Mesothelial cell of epicardium (in vitro differentiated cells): ENCODE data around the gene STK31. TPM values are rescaled to one million over a fixed set of nuclear protein-coding genes. Genes with fewer than 3 reads are reported as not detected.
A peak's percentile ranks its signal among the peaks of the same experiment; 100 is the strongest.
"Not testable (repeated sequence)": the region's sequence is repeated elsewhere in the genome, so short reads cannot be mapped to it uniquely, and the experiment has no call there.

ENCODE experiments used
- DNase-seq, 2 experiments: peaks; one replicate each; pipeline ENCODE4 v3.0.0; 2021; ENCODE audit warnings: low spot score in 2 of 2; ENCODE audit not compliant: unreplicated experiment in 2 of 2
- H3K27ac Mint-ChIP-seq: 2 replicates; pipeline ENCODE4 v1.8.0; 2021; ENCODE audit warnings: mixed read lengths
- H3K27me3 Mint-ChIP-seq: 2 replicates; pipeline ENCODE4 v1.8.0; 2021; ENCODE audit warnings: low read depth, mixed read lengths
- H3K36me3 Mint-ChIP-seq: 2 replicates; pipeline ENCODE4 v1.8.0; 2021; ENCODE audit warnings: mixed read lengths
- H3K4me1 Mint-ChIP-seq: 2 replicates; pipeline ENCODE4 v1.8.0; 2021; ENCODE audit warnings: mixed read lengths
- H3K4me3 Mint-ChIP-seq: 2 replicates; pipeline ENCODE4 v1.8.0; 2021; ENCODE audit warnings: mild to moderate bottlenecking, moderate library complexity, mixed read lengths
- H3K9me3 Mint-ChIP-seq: 2 replicates; pipeline ENCODE4 v1.8.0; 2021; ENCODE audit warnings: mixed read lengths
- total RNA-seq: library from RNA; stranded (reverse); gene quantifications from 3 replicates; pipeline ENCODE4 v1.2.1, GENCODE V29; 2021
- TF ChIP-seq, protein P1 (sequence below): fragments of 200-600 bp; sonication (generic); IDR thresholded peaks from one replicate; pipeline ENCODE4 v1.5.0; 2021; ENCODE audit warnings: antibody characterized with exemption; ENCODE audit not compliant: unreplicated experiment

Gene STK31
- total RNA-seq, 1 donor from 2014 or later = 0.94 TPM

DNA sequence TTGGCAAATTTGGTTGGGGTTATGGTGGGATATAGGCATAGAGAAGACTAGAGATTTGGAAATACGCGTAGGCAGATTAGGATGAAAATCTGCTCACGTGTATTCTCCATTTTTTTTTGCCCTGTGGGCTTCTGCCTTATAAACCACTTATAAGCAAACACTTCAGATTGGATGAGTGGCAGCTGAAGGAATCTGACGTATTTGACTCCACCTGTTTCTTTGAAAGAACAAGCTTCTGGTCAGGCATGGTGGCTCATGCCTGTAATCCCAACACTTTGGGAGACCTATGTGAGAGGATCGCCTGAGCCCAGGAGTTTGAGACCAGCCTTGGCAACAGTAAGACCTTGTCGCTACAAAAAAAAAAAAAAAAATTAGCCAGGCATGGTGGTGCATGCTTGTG is 5.1 kb downstream of the STK31 start:
- TF ChIP-seq, protein P1, sequence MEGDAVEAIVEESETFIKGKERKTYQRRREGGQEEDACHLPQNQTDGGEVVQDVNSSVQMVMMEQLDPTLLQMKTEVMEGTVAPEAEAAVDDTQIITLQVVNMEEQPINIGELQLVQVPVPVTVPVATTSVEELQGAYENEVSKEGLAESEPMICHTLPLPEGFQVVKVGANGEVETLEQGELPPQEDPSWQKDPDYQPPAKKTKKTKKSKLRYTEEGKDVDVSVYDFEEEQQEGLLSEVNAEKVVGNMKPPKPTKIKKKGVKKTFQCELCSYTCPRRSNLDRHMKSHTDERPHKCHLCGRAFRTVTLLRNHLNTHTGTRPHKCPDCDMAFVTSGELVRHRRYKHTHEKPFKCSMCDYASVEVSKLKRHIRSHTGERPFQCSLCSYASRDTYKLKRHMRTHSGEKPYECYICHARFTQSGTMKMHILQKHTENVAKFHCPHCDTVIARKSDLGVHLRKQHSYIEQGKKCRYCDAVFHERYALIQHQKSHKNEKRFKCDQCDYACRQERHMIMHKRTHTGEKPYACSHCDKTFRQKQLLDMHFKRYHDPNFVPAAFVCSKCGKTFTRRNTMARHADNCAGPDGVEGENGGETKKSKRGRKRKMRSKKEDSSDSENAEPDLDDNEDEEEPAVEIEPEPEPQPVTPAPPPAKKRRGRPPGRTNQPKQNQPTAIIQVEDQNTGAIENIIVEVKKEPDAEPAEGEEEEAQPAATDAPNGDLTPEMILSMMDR = no peak
- no peak for DNase-seq
- H3K36me3 Mint-ChIP-seq = no peaks in the 10 kb centered on the region
- H3K27ac Mint-ChIP-seq = no peak overlapping the region
- peaks cover 3% of the 10 kb centered on the region for H3K4me1 Mint-ChIP-seq
- no peak overlapping the region for H3K4me3 Mint-ChIP-seq
- H3K9me3 Mint-ChIP-seq = no peaks in the 10 kb centered on the region
- H3K27me3 Mint-ChIP-seq = no peaks in the 10 kb centered on the region

DNA sequence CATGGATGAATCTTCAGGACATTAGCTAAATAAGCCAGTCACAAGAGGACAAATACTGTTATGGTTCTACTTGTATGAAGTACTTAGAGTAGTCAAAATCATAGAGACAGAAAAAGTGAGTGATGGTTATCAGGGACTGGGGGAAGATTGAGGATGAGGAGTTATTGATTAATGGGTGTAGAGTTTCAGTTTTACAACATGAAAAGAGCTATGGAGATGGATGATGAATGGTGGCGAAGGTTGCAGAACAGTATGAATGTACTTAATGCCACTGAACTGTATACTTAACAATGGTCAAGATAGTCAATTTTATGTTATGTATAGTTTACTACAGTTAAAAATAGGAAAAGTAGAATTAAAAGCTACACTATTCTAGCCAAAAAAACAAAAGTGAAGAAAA is 7.8 kb downstream of the STK31 start:
- H3K27ac Mint-ChIP-seq = no peak overlapping the region
- no peaks in the 10 kb centered on the region for H3K9me3 Mint-ChIP-seq
- H3K4me3 Mint-ChIP-seq = no peak overlapping the region

DNA sequence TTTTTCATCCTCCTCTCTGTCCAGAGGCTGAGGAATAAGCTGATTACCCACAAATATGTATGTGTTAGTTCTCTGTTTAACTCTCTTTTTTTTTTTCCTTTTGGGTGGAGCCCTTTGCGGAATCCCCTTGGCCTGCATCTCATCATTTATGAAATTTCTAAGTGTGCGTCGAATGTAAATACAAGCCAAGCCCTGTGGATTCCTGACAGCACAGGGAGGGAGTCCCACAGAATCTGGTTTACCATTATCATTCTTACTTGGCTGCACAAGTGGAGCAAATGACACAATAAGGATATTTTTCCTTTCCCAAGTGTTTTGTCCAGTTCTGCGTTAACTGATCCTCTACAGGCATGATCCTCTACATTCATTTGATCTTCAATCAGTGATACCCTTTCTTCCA is 11.4 kb downstream of the STK31 start:
- Mint-ChIP-seq H3K36me3 (no peaks in the 10 kb centered on the region), H3K4me3 (peak overlapping the region; percentile 6), H3K27me3 (no peaks in the 10 kb centered on the region), H3K4me1 (peaks cover 41% of the 10 kb centered on the region), H3K9me3 (no peaks in the 10 kb centered on the region), H3K27ac (peak overlapping the region; percentile 89)
- TF ChIP-seq, protein P1 = no peak
- no peak for DNase-seq

More for the DNA sequence above, 7.8 kb downstream of the STK31 start:
- DNase-seq = no peak
- Mint-ChIP-seq H3K36me3 (no peaks in the 10 kb centered on the region), H3K4me1 (peaks cover 22% of the 10 kb centered on the region), H3K27me3 (no peaks in the 10 kb centered on the region)
- TF ChIP-seq, protein P1 = no peak

DNA sequence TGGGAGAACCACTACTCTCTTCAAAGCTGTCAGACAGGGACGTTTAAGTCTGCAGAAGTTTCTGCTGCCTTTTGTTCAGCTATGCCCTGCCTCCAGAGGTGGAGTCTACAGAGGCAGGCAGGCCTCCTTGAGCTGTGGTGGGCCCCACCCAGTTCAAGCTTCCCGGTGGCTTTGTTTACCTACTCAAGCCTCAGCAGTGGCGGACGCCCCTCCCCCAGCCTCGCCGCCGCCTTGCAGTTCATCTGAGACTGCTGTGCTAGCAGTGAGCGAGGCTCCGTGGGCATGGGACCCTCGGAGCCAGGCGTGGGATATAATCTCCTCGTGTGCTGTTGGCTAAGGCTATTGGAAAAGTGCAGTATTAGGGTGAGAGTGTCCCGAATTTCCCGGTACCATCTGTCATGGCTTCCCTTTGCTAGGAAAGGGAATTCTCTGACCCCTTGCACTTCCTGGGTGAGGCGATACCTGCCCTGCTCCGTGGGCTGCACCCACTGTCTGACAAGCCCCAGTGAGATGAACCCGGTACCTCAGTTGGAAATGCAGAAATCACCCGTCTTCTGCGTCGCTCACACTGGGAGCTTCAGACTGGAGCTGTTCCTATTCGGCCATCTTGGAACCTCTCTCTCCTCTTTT is 12.7 kb downstream of the STK31 start:
- not testable (repeated sequence) for H3K4me3 Mint-ChIP-seq, H3K9me3 Mint-ChIP-seq, H3K27me3 Mint-ChIP-seq, DNase-seq, H3K36me3 Mint-ChIP-seq, H3K27ac Mint-ChIP-seq
- peaks cover 41% of the 10 kb centered on the region for H3K4me1 Mint-ChIP-seq

DNA sequence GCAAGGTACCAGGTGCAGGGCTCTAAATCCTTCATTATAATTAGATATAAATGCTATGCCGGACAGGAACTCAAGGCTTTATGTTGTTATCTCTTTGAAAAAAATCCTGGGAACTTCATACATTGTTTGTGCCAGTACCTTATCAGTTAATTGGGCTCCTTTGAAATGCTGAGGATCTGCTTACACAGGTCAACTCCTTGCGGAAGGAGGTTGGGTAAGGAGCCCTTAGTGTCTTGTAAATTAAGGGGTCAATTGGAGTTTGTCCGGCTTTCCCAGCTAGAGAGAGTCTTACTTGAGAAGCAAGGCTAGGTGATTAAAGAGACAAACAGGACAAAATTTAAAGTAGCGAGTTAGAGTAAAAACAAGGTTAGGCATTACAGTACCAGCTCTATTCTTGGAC is 14.1 kb downstream of the STK31 start:
- peak overlapping the region; percentile 77 for H3K27ac Mint-ChIP-seq
- H3K36me3 Mint-ChIP-seq, H3K27me3 Mint-ChIP-seq, H3K9me3 Mint-ChIP-seq, DNase-seq, H3K4me3 Mint-ChIP-seq: not testable (repeated sequence)
- H3K4me1 Mint-ChIP-seq = peaks cover 46% of the 10 kb centered on the region

DNA sequence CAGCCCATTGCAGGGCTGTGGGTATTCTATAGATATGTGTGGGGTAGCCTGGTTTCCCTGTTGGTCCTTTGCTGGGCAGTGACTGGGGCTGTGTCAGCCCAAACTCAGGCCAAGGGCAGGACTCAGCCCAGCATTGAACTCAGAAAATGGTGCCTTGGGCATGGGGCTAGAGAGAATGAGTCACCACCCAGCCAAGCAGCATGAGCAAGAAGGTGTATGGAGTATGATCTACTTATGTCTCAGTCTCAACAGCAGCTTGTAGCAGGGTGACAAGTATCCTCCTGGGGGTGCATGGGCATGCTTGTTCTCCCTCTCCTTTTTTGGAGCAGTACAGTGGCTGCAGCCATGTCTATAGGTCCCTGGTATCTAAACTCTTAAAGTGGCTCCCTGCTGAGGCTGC is 32.0 kb downstream of the STK31 start:
- peaks cover 49% of the 10 kb centered on the region for H3K9me3 Mint-ChIP-seq

More for the DNA sequence above, 32.0 kb downstream of the STK31 start:
- Mint-ChIP-seq H3K27me3 (no peaks in the 10 kb centered on the region), H3K4me3 (no peak overlapping the region), H3K4me1 (no peaks in the 10 kb centered on the region), H3K36me3 (peaks cover 12% of the 10 kb centered on the region), H3K27ac (no peak overlapping the region)
- no peak for DNase-seq
- TF ChIP-seq, protein P1 = no peak
